GM21423 (cell line): ENCODE data around the gene SFTPB.
"Not testable (repeated sequence)": the region's sequence is repeated elsewhere in the genome, so short reads cannot be mapped to it uniquely, and the experiment has no call there.

Source experiments
- ATAC-seq: cut with Tn5 transposase; IDR thresholded peaks from one replicate; pipeline ENCODE4 v1.9.1; 2021; ENCODE audit warnings: mild to moderate bottlenecking, moderate library complexity; ENCODE audit not compliant: unreplicated experiment

The SFTPB gene

DNA sequence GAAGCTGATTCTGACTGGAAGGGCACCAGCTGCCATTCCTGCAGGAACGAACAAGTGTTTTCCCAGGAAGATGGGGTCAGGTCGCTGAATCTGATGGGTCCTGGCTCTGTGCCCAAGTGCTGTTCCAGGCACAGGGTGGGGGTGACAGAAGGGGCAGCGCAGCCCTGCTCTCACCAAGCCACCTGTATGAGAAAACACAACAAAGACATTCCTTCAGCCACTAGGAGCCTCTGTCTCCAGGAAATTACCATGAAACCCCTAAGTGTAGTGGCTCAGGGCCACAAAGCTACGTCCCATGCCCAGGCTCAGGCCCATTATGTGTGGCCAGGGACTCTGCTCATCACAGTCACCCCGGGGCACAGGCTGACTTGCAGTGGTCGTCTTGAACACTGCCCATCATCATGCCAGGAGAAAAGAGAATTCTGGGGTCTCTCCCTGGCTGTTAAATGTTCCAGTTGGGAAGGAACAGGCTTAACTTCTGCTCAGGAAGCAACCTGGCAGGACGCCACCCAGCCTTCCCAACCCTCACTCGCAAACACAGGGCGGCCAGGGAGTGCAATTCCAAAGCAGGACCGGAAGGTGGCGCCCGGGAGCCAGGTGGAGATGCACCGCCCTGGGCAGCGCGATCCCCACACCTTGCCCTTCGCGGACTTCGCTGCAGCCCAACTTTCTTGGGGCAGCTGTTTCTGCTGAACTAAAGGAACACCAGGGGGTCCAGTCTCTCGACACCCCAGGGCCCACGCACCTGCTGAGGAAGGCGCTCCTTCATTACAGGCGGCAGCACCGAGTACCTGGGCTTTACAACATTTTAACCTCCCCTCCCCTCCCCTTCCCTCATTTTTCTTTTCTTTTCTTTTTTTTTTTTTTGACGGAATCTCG is 11.0 kb upstream of the SFTPB start:
- peak; percentile 76 for ATAC-seq

- no peak for ATAC-seq
These were observed 10.4 kb upstream of the SFTPB start for GRCh38 chr2:85678377-85678776.

DNA sequence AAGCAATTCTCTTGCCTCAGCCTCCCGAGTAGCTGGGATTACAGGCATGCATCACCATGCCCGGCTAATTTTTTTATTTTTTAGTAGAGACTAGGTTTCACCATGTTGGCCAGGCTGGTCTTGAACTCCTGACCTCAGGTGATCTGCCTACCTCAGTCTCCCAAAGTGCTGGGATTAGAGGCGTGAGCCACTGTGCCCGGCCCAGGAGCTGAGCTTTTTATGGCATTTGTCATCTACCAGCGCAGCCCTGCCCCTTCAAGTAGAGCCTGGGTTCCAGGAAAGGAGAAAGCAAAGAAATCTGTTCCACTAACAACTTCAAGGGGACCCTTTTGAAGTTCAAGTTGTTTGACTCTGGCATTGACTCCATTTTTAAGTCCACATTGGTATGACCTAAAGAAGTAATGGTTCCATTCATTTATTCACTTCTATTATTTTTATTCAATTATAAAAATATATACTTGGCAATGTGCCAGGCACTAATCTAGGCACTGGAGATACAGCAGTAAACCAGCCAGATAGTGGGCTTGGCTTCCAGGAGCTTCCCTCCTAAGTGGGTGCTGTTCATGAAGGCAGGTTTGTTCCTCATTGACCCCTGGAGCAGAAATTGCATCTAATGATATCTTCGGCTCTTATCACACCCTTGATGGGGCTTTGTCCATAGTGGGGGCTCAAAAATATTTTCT is 8.0 kb upstream of the SFTPB start:
- ATAC-seq = no peak

DNA sequence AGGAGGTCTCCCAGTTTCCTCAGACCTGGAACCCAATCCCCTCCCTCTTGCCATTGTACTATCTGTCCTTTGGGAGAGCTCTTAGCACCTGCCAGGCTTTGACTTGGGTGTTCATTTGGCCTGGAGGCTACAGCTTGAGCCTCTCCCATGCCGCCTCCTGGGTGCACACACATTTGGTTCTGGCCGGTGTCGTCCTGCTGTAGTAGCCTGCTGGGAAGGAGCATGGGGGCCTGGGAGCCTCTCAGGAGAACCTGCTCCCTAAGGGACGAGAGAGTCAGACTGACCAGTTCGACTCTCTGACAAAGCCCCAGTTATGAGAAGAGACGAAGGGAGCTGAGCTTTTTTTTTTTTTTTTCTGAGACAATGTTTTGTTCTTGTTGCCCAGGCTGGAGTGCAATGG is 7.4 kb upstream of the SFTPB start:
- ATAC-seq = no peak

DNA sequence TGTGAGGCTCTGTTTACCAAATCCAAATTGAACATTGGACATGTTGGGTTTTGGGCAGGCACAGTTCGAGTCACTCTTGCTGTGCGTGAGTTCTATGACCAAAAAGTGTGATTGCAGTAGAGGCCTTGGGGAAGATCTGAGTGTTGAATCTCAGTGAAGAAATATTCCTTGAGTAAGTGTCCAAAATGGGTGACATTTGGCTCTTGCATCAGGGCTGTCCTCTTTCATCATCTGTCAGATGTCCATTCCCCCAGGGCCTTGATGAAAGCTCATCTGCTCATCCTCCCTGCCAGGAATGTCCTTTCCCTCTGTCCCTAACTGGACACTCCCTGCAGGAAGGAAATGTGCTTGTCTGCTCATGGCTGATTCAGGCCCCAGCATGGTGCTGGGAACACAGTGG is 6.4 kb upstream of the SFTPB start:
- ATAC-seq = no peak

GRCh38 chr2:85673716-85674375 is 5.8 kb upstream of the SFTPB start:
- ATAC-seq = no peak

DNA sequence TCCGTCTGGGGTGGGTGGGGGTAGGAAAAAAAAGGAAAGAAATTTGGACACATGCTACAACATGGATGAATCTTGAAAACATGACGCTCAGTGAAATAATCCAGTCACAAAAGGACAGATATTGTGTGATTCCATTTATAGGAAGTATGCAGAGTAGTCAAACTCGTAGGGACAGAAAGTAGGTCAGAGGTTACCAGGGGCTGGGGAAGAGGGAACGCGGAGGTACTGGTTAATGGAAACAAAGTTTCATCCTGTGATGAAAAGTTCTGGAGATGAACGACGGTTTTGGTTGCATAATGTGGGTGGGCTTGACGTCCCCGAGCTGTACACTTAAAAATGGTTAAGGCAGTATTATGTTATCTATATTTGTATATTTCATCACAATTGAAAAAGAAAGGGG is 4.5 kb upstream of the SFTPB start:
- ATAC-seq = no peak

DNA sequence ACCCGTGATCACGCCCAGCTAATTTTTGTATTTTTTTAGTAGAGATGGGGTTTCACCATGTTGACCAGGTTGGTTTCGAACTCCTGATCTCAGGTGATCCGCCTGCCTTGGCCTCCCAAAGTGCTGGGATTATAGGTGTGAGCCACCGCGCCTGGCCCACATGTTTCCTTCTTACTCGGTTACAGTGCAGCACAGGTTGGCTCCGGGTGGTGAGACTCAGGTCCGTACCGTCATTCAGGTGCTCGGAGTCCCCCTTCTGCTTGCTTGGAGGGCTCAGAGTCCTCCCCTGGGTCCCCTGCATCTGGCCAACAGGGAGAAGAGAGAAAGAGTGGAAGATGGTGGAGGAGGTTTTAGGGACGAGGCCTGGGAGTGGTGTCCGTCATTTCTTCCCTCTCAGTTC is 2.4 kb upstream of the SFTPB start:
- ATAC-seq = not testable (repeated sequence)

- peak; percentile 84 for ATAC-seq
These were observed 1.6 kb upstream of the SFTPB start for GRCh38 chr2:85669549-85669948.

GRCh38 chr2:85668857-85669142 is 801 bp upstream of the SFTPB start:
- ATAC-seq = no peak

- ATAC-seq = no peak
These were observed 414 bp downstream of the SFTPB start for GRCh38 chr2:85667561-85668008.

DNA sequence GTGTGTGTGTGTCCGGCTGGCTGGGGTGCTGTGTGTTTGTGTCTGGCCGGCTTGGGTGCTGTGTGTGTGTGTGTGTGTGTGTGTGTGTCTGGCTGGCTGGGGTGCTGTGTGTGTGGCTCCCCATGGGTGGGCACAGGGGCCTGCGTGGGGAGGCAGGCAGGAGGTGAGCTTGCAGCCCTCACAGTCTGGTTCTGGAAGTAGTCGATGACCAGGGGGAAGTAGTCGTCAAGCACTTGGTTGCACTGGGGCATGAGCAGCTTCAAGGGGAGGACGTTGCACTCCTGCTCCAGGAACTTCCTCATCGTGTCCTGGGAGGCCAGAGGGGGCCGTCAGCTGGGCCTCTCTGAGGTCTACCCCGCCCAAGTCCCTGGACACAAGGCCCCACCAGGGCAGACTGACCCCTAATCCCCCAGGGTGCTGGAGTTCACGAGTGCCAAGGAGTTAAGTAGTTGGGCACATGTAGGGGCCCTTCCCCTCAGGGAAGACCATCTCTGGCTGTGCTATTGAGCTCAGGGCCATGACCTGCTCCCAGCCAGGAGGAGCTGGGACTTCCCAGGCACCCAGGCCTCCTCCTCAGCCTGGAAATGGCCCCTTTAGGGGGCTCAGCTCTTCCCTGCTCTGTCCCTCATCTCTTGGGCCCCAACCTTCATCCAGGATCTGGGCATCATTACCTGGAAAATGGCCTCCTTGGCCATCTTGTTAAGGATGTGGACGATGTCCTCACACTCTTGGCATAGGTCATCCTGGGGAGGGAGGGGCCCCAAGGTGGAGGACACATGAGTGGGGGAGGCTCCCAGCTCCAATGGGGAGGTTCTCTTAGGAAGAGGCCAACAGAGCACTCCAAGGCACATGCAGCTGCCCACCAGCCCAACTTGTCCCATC is 1.3 kb downstream of the SFTPB start:
- ATAC-seq = no peak

DNA sequence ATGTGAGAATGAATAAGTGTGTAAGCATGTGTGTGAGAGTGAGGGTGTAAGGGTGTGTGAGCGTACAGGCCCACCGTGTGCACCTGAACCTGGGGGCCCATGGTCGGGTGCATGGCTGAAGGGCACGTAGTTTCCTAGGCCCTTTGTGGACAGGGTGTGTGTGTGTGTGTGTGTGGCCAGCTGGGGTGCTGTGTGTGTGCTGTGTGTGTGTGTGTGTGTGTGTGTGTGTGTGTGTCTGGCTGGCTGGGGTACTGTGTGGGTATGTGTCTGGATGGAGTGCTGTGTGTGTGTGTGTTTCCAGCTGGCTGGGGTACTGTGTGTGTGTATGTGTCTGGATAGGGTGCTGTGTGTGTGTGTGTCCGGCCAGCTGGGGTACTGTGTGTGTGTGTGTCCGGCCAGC is 2.0 kb downstream of the SFTPB start:
- no peak for ATAC-seq

DNA sequence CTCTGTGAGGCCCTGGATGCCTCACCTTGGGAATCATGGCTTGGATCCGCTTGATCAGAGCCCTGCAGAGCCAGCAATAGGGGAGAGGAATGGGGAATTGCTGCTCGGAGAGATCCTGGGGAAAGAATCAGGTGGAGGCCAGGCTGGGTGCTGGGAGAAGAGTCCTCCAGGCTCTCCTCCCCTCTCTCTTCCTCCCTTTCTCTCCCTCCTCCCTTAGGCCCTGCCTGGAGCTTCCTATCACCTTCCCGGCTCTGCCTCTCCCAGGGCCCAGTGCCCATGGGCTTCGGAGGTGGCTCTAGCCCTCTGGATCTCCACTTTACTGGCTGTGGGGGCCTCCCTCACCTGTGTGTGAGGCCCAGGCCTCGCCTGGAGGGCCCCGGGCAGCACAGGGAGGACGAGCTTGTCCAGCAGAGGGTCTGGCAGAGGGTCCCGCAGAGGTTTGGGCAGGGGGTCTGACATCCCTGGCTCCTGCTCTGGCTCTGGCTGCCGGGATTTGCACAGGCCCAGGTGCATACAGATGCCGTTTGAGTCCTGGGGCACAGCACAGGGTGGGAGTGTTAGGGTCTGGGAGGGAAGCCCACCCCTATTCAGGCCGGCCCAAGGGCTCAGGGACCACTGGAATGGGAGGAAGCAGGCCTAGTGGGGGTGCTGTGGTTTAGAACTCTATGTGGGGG is 2.6 kb downstream of the SFTPB start:
- ATAC-seq = no peak

- no peak for ATAC-seq
These were observed 4.1 kb downstream of the SFTPB start for GRCh38 chr2:85663594-85664565.

DNA sequence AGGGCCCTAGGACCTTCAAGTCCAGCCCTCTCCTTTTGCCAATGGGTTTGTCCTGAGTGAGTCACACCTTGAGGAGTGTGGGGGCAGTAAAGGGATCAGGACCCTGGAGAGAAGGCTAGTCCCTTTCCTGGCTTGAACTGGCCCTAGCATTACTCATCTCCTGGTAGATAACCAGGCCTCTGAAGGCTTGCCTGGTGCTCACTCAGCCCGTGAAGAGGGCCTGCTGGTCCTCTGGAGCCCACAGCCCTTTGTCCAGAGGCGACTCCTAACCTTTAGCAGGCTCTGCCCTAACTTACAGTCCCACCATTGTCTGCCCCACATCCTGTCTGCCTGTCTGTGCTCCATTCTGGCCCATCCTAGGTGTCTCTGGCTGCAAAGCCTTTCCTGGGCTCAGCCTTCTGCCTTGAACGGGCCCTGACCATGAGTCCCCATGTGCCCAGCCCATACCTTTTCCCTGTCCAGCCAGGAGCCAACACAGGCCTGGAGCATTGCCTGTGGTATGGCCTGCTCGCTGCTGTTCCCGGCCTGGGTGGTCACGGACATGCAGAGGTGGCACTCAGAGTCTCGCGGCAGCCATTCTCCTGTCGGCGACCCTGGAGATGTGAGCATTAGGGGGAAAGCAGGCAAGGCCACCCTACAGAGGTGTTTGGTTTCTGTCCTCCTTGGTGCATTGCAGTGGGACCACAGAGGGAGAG is 5.0 kb downstream of the SFTPB start:
- ATAC-seq = no peak

DNA sequence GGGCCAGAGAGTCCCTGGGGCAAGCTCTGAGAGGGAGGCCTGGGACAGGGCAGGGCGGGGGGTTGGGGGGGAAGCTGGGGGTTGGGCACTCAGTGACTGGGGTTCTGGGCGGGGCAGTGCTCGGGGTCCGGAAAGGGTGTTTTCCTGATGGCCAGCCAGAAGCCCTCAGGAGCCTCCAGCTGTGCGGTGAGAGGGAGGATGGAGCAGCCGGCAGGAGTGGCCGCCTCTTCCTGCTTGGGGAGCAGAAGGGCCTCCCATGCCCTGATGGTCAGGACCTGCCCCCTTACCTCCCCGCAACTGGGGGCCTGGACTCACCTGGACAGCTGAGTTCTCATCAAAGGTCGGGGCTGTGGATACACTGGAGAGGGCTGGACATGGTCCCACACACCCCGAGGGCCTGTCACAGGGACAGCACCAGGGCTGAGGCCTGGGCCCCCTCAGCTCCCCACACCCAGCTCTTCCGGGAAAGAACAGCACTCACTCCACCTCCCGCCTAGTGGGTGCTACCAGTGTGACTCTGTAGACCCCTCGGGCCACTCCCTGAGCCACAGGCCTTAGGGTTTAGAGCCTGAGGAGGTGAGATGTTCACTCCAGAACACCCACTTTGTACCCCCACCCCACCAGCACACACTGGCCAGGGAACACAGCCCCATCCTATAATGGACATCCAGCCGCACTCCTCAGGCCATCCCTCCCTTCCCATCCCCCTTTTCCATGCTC is 6.7 kb downstream of the SFTPB start:
- ATAC-seq = no peak

- no peak for ATAC-seq
These were observed 7.3 kb downstream of the SFTPB start for GRCh38 chr2:85660725-85661124.
